DND-41 (cell line): ENCODE measurements around the gene LRRC42.

ENCODE experiments used
- ATAC-seq: fragments of 200-7000 bp; cut with Tn5 transposase; 3 replicates; pipeline ENCODE4 v1.9.1; 2021; ENCODE audit warnings: low read depth; ENCODE audit not compliant: insufficient read depth
- DNase-seq: peaks from one replicate; pipeline ENCODE4 v3.0.0-alpha.2; 2020
- H2AFZ ChIP-seq: 2 replicates; pipeline ENCODE4 v1.6.0; 2012; ENCODE audit warnings: low read depth, low read length
- H3K27ac ChIP-seq: 2 replicates; pipeline ENCODE4 v1.5.1; 2012; ENCODE audit warnings: low read length, inconsistent platforms
- H3K27me3 ChIP-seq: fragments of 200-600 bp; sonication (generic); 2 replicates; pipeline ENCODE4 v1.6.0; 2012; ENCODE audit warnings: low read length, mild to moderate bottlenecking, inconsistent platforms; ENCODE audit not compliant: insufficient read depth, poor library complexity
- H3K36me3 ChIP-seq: 2 replicates; pipeline ENCODE4 v1.5.1; 2012; ENCODE audit warnings: low read length, inconsistent platforms; ENCODE audit not compliant: insufficient read depth
- H3K4me1 ChIP-seq: 2 replicates; pipeline ENCODE4 v1.5.1; 2012; ENCODE audit warnings: mild to moderate bottlenecking, low read length; ENCODE audit not compliant: insufficient read depth
- H3K4me2 ChIP-seq: 2 replicates; pipeline ENCODE4 v1.6.0; 2012; ENCODE audit warnings: mild to moderate bottlenecking, moderate library complexity, low read length, inconsistent platforms; ENCODE audit not compliant: insufficient read depth
- H3K4me3 ChIP-seq, 2 experiments: fragments of 200-600 bp in 1 of 2; shearing (Covaris generic) in 1 of 2; 2 replicates each; pipeline ENCODE4 v1.5.1; 2012 to 2016; ENCODE audit warnings: inconsistent platforms in 2 of 2, low read length in 2 of 2, mild to moderate bottlenecking in 2 of 2, low read depth in 1 of 2, moderate library complexity in 1 of 2
- H3K79me2 ChIP-seq: 2 replicates; pipeline ENCODE4 v1.6.0; 2012; ENCODE audit warnings: low read length, inconsistent platforms; ENCODE audit not compliant: insufficient read depth
- H3K9ac ChIP-seq: 2 replicates; pipeline ENCODE4 v1.6.0; 2012; ENCODE audit warnings: low read depth, mild to moderate bottlenecking, inconsistent platforms, low read length, moderate library complexity
- H3K9me3 ChIP-seq: 2 replicates; pipeline ENCODE4 v1.5.1; 2012; ENCODE audit warnings: low read length, moderate library complexity, mild to moderate bottlenecking, inconsistent platforms; ENCODE audit not compliant: insufficient read depth, severe bottlenecking
- H4K20me1 ChIP-seq: 2 replicates; pipeline ENCODE4 v1.6.0; 2012; ENCODE audit warnings: low read length; ENCODE audit not compliant: insufficient read depth
- CTCF ChIP-seq: IDR thresholded peaks from 2 replicates; pipeline ENCODE4 v1.5.1; 2012; ENCODE audit warnings: borderline replicate concordance, low read length, moderate library complexity, mild to moderate bottlenecking; ENCODE audit not compliant: poor library complexity, severe bottlenecking; ENCODE audit errors: extremely low read depth
- EZH2 ChIP-seq: IDR thresholded peaks from 3 replicates; pipeline ENCODE4 v1.6.1; 2012; ENCODE audit warnings: borderline replicate concordance, low read depth, mild to moderate bottlenecking, moderate library complexity, low read length, inconsistent platforms; ENCODE audit not compliant: severe bottlenecking

Gene LRRC42

GRCh38 chr1:53944469-53945182 lies 1.5 kb upstream of the LRRC42 start:
- Histone ChIP-seq H3K27me3 (no peaks in the 10 kb centered on the region), H3K4me3 (peak overlapping the region; percentile 60 to 71), H3K79me2 (peaks cover 87% of the 10 kb centered on the region), H3K9me3 (no peaks in the 10 kb centered on the region), H2AFZ (peak overlapping the region; percentile 72), H3K36me3 (peaks cover 2% of the 10 kb centered on the region), H3K4me1 (peaks cover 68% of the 10 kb centered on the region), H3K9ac (peak overlapping the region; percentile 77), H3K27ac (peak overlapping the region; percentile 72), H3K4me2 (peak overlapping the region; percentile 98), H4K20me1 (peaks cover 13% of the 10 kb centered on the region)
- TF ChIP-seq EZH2 (no peak), CTCF (no peak)
- ATAC-seq (no peak), DNase-seq (peak; percentile 33)

GRCh38 chr1:53945183-53945432 lies 1.0 kb upstream of the LRRC42 start:
- Histone ChIP-seq H3K9me3 (no peaks in the 10 kb centered on the region), H2AFZ (peak overlapping the region; percentile 72), H3K79me2 (peaks cover 87% of the 10 kb centered on the region), H3K9ac (peak overlapping the region; percentile 77), H3K36me3 (peaks cover 4% of the 10 kb centered on the region), H3K4me3 (peak overlapping the region; percentile 60 to 71), H3K27ac (peak overlapping the region; percentile 72), H4K20me1 (peaks cover 17% of the 10 kb centered on the region), H3K4me2 (peak overlapping the region; percentile 98), H3K4me1 (peaks cover 71% of the 10 kb centered on the region), H3K27me3 (no peaks in the 10 kb centered on the region)
- TF ChIP-seq CTCF = no peak
- TF ChIP-seq EZH2 = no peak
- DNase-seq = no peak
- no peak for ATAC-seq

GRCh38 chr1:53945433-53946251 lies 508 bp upstream of the LRRC42 start, which contains the start of gene IFT25:
Gene IFT25, minus strand, starts transcription at chr1:53945699. Its CDS starts 5,617 bp downstream, at chr1:53940082.
- Histone ChIP-seq H3K27ac (peak within 1 kb of the TSS; percentile 77), H2AFZ (peak within 1 kb of the TSS; percentile 75), H3K79me2 (peaks cover 88% of the 10 kb centered on the region), H3K4me2 (peak within 1 kb of the TSS; percentile 98), H3K27me3 (no peaks in the 10 kb centered on the region), H3K4me3 (peak within 1 kb of the TSS; percentile 60 to 73), H3K36me3 (peaks cover 6% of the 10 kb centered on the region), H3K4me1 (peaks cover 68% of the 10 kb centered on the region), H3K9me3 (no peaks in the 10 kb centered on the region), H3K9ac (peak within 1 kb of the TSS; percentile 77), H4K20me1 (peaks cover 18% of the 10 kb centered on the region)
- ATAC-seq (peak; percentile 83), DNase-seq (peak; percentile 97)
- TF ChIP-seq EZH2 (no peak), CTCF (no peak)
